Measurements from ENCODE around the gene NBEAL1. TPM values are rescaled to one million over a fixed set of nuclear protein-coding genes. Genes with fewer than 3 reads are reported as not detected.
"Not testable (repeated sequence)": the region's sequence is repeated elsewhere in the genome, so short reads cannot be mapped to it uniquely, and the experiment has no call there.

NBEAL1 gene
- polyA plus RNA-seq, 1 donor from 2014 or later: 4.9 TPM

GRCh38 chr2:203253422-203254095, 238.9 kb downstream of the NBEAL1 start:
- not testable (repeated sequence) for H3K27ac Mint-ChIP-seq

GRCh38 chr2:203261326-203262159, 246.9 kb downstream of the NBEAL1 start:
- no peaks in the 10 kb centered on the region for H3K36me3 Mint-ChIP-seq
- no peak overlapping the region for H3K4me3 Mint-ChIP-seq

More at GRCh38 chr2:203253422-203254095, 238.9 kb downstream of the NBEAL1 start:
- not testable (repeated sequence) for H3K4me3 Mint-ChIP-seq, H3K36me3 Mint-ChIP-seq, H3K9me3 Mint-ChIP-seq, H3K4me1 Mint-ChIP-seq, H3K27me3 Mint-ChIP-seq

More at GRCh38 chr2:203261326-203262159, 246.9 kb downstream of the NBEAL1 start:
- peaks cover 0 to 6% (median 5%) of the 10 kb centered on the region in 3 donors for H3K4me1 Mint-ChIP-seq
- H3K27me3 Mint-ChIP-seq: no peaks in the 10 kb centered on the region
- H3K9me3 Mint-ChIP-seq: no peaks in the 10 kb centered on the region
- H3K27ac Mint-ChIP-seq: peak overlapping the region in 1 of 3 donors; percentile 53

Other genes with a start within 250 kb of the NBEAL1 start
- gene ICA1L, start 143.1 kb upstream of the NBEAL1 start, polyA plus RNA-seq: 2.2 TPM
- 16.6 TPM for gene WDR12, start 103.2 kb upstream of the NBEAL1 start, polyA plus RNA-seq
- 7.7 TPM for gene CARF, start 102.6 kb upstream of the NBEAL1 start, polyA plus RNA-seq
- gene CYP20A1, start 224.1 kb downstream of the NBEAL1 start, polyA plus RNA-seq: 34.9 TPM

Data from IgD-negative memory B cell (primary cell).